ENCODE measurements around the gene NANOG. TPM values are rescaled to one million over a fixed set of nuclear protein-coding genes. Genes with fewer than 3 reads are reported as not detected.
A peak's percentile ranks its signal among the peaks of the same experiment; 100 is the strongest.

NANOG gene
- total and polyA plus RNA-seq, 2 of the 8 experiments (the other 6 are each of a cell fraction or from before 2014, with no cell fraction given): 53.7 to 231 TPM

GRCh38 chr12:7782055-7782454 is 7.1 kb upstream of the NANOG start:
- no peak overlapping the region for H3K4ac ChIP-seq (replicated peaks; ENCODE audit: insufficient read length, low read depth, low read length)
- H2AFZ ChIP-seq (ENCODE audit: low read length): no peak overlapping the region
- H4K20me1 ChIP-seq (replicated peaks in 1 of 2; ENCODE audit: control insufficient read depth in 1 of 2, insufficient read depth in 2 of 2, low read length in 2 of 2): no peaks in the 10 kb centered on the region
- no peak overlapping the region for H3K56ac ChIP-seq (replicated peaks; ENCODE audit: insufficient read length, low read depth, low read length)
- no peak overlapping the region for H3K23ac ChIP-seq (ENCODE audit: insufficient read length)
- no peak overlapping the region for H3K27ac ChIP-seq (ENCODE audit: low read depth, low read length)
- H4K91ac ChIP-seq (replicated peaks; ENCODE audit: insufficient read length, low read length): no peak overlapping the region
- no peak overlapping the region for H3K4me2 ChIP-seq (ENCODE audit: insufficient read depth in 1 of 2, low read depth in 2 of 2, low read length in 2 of 2)
- ChIA-PET CTCF (ENCODE audit: partially characterized antibody) (no interaction called here), POLR2A (ENCODE audit: partially characterized antibody) (interaction anchor here (0.9 kb wide), 1 partner anchor 8 kb away, joined by 5 read pairs; no protein-coding TSS in a partner anchor)
- no peak overlapping the region for H3K14ac ChIP-seq (ENCODE audit: insufficient read length)
- H2BK20ac ChIP-seq (ENCODE audit: low read length): no peak overlapping the region
- H3K18ac ChIP-seq (ENCODE audit: extremely low read depth, low read length): no peak overlapping the region
- no peak overlapping the region for H2BK12ac ChIP-seq (ENCODE audit: low read depth, low read length)
- no peak overlapping the region for H4K8ac ChIP-seq (ENCODE audit: extremely low read depth, insufficient read depth, low read length)
- no peaks in the 10 kb centered on the region for H3K36me3 ChIP-seq (ENCODE audit: control insufficient read depth in 2 of 4, insufficient read depth in 4 of 4, low read length in 3 of 4)
- no peak overlapping the region for H4K5ac ChIP-seq (ENCODE audit: insufficient read length, low read depth, low read length)
- FAIRE-seq (no peak), DNase-seq (ENCODE audit: low read depth in 1 of 2, low spot score in 2 of 2) (no peak)
- H3K9me3 ChIP-seq (ENCODE audit: insufficient read depth in 2 of 2, low read depth in 1 of 2, low read length in 1 of 2): no peaks in the 10 kb centered on the region
- H2BK15ac ChIP-seq (ENCODE audit: low read length): no peak overlapping the region
- H3K23me2 ChIP-seq (ENCODE audit: low read depth, low read length): no peaks in the 10 kb centered on the region
- H3K79me2 ChIP-seq (ENCODE audit: control insufficient read depth in 1 of 2, insufficient read depth in 2 of 2, low read length in 2 of 2): no peaks in the 10 kb centered on the region
- no peaks in the 10 kb centered on the region for H3K79me1 ChIP-seq (ENCODE audit: low read depth, low read length)
- TF ChIP-seq CBX8 (IDR thresholded peaks at IDR 0.05; ENCODE audit: borderline replicate concordance, low read depth, low read length) (no peak), KDM1A (IDR thresholded peaks at IDR 0.05; ENCODE audit: borderline replicate concordance, low read length) (peak; percentile 23; the same call in 1 of the 2 replicates)
- H3K9ac ChIP-seq (replicated peaks in 1 of 4; ENCODE audit: extremely low read depth in 1 of 4, low read depth in 3 of 4, low read length in 3 of 4): no peak overlapping the region
- H3K4me1 ChIP-seq (replicated peaks in 1 of 4; ENCODE audit: control insufficient read depth in 3 of 4, insufficient read depth in 4 of 4, low read length in 3 of 4): peaks cover 0 to 5% (median 4%) of the 10 kb centered on the region in 4 experiments; a peak in 5 of 7 replicates
- H2BK120ac ChIP-seq (replicated peaks; ENCODE audit: low read depth, low read length): no peak overlapping the region
- no peak overlapping the region for H2AK5ac ChIP-seq (ENCODE audit: low read depth, low read length)
- H3K27me3 ChIP-seq (replicated peaks in 1 of 4; ENCODE audit: control insufficient read depth in 3 of 4, extremely low read depth in 1 of 4, insufficient read depth in 3 of 4, low read length in 3 of 4): no peaks in the 10 kb centered on the region
- H3K4me3 ChIP-seq (ENCODE audit: extremely low read depth in 1 of 4, insufficient read depth in 2 of 4, low read depth in 3 of 4, low read length in 4 of 4): no peak overlapping the region
- 90% methylated on average over 6 of the region's 6 CpGs; no CpG with 5 or more reads in 1 of the 2 experiments for WGBS, 2 experiments (ENCODE audit: extremely low coverage in 1 of 2, insufficient coverage in 1 of 2, insufficient read length in 1 of 2, insufficient replicate concordance in 2 of 2, low coverage in 1 of 2, low lambda C conversion rate in 2 of 2, missing lambda C conversion rate in 1 of 2)
- no peak overlapping the region; the same call in 1 of the 2 replicates for H2BK5ac ChIP-seq (ENCODE audit: low read depth, low read length)

Measured in H1 (cell line).